Measurements from ENCODE around the gene SUSD2. TPM values are rescaled to one million over a fixed set of nuclear protein-coding genes. Genes with fewer than 3 reads are reported as not detected.

Gene SUSD2, protein sequence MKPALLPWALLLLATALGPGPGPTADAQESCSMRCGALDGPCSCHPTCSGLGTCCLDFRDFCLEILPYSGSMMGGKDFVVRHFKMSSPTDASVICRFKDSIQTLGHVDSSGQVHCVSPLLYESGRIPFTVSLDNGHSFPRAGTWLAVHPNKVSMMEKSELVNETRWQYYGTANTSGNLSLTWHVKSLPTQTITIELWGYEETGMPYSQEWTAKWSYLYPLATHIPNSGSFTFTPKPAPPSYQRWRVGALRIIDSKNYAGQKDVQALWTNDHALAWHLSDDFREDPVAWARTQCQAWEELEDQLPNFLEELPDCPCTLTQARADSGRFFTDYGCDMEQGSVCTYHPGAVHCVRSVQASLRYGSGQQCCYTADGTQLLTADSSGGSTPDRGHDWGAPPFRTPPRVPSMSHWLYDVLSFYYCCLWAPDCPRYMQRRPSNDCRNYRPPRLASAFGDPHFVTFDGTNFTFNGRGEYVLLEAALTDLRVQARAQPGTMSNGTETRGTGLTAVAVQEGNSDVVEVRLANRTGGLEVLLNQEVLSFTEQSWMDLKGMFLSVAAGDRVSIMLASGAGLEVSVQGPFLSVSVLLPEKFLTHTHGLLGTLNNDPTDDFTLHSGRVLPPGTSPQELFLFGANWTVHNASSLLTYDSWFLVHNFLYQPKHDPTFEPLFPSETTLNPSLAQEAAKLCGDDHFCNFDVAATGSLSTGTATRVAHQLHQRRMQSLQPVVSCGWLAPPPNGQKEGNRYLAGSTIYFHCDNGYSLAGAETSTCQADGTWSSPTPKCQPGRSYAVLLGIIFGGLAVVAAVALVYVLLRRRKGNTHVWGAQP
- 0.04 and 0.16 TPM in 2 replicates for total RNA-seq

DNA sequence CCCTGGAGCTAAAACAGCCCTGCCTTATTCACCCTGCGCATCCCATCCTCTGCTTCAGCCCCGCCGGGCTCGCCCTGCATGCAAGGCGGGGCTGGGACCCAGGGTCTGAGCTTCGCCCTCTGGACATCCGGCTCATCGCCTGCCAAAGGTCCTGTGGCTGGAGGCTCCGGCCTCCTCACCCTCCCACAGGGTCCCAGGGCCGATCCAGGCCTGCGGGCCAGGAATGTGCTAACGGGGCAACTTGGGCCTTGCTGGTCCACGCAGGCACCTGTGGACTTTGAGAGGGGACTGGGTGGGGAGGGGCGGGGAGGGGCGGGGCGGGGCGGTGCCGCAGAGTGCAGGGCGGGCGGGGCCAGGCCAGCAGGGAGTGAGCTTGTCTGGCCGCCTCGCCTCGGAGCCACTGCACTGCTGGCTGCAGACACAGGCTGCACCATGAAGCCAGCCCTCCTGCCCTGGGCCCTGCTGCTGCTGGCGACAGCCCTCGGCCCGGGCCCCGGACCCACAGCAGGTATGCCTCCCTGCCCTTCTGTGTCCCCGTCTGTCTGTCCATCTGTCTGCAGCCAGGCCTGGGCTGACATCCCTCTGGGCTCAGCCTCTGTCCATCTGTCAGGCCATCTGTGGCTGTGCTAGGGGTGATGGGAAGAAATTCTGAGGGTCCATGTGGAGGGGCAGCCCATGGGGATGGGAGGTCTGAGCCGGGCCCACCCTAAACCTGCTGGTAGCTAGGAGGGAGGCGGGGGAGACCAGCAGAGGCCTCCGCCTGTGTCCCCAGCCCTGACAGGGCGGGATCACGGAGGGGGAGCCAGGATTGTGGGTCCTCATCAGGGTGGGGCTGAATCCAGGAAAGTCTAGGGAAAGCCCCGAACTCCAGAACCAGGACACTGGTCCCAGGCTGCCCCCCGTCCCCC lies at the start of gene SUSD2:
SUSD2 (plus strand) TSS at position 400 of the 908 bp plus-strand sequence; CDS start at position 433, 33 bp downstream.

Other genes with a start within 250 kb of the SUSD2 start
- gene GSTT2B, start 220.3 kb upstream of the SUSD2 start, total RNA-seq = 2.4 and 6.5 TPM in 2 replicates
- gene DDTL, start 214.6 kb upstream of the SUSD2 start, total RNA-seq = 1.5 and 2.9 TPM in 2 replicates
- 132 and 143 TPM in 2 replicates for gene DDT, start 207.0 kb upstream of the SUSD2 start, total RNA-seq
- 0.49 TPM in 1 of 2 replicates, not detected in the other for gene GSTT2, start 201.4 kb upstream of the SUSD2 start, total RNA-seq
- gene GSTT4, start 176.0 kb upstream of the SUSD2 start, total RNA-seq = not detected in 2 replicates
- 17.1 and 20.2 TPM in 2 replicates for gene CABIN1, start 170.2 kb upstream of the SUSD2 start, total RNA-seq
- 0.30 TPM in 1 of 2 replicates, not detected in the other for gene GGT5, start 63.6 kb downstream of the SUSD2 start, total RNA-seq
- gene SPECC1L, start 89.3 kb downstream of the SUSD2 start, total RNA-seq = 15.3 and 21.2 TPM in 2 replicates
- 0.49 and 1.0 TPM in 2 replicates for gene ADORA2A, start 246.1 kb downstream of the SUSD2 start, total RNA-seq